GM20431 (cell line): ENCODE data around the gene SPATA31C2.
"Not testable (repeated sequence)": the region's sequence is repeated elsewhere in the genome, so short reads cannot be mapped to it uniquely, and the experiment has no call there.

ENCODE experiments used
- in situ Hi-C: fragments of 300-500 bp; cut with MseI, MboI; formaldehyde crosslinking; loops from one replicate; pipeline ENCODE4 v1.15.0; 2020; ENCODE audit warnings: low sequenced_read_pairs; ENCODE audit not compliant: unreplicated experiment

SPATA31C2 gene

GRCh38 chr9:88129556-88129955, 8.7 kb downstream of the SPATA31C2 start:
- in situ Hi-C loops, result not testable (repeated sequence)

GRCh38 chr9:88127700-88128300, 10.5 kb downstream of the SPATA31C2 start:
- in situ Hi-C loops, result not testable (repeated sequence)

GRCh38 chr9:88123413-88123812, 14.9 kb downstream of the SPATA31C2 start:
- in situ Hi-C loops, result not testable (repeated sequence)

- in situ Hi-C loops, result not testable (repeated sequence)
Observed at GRCh38 chr9:88118121-88118520, 20.2 kb downstream of the SPATA31C2 start.

- in situ Hi-C loops, result not testable (repeated sequence)
Observed at GRCh38 chr9:88114968-88115612, 23.2 kb downstream of the SPATA31C2 start.

DNA sequence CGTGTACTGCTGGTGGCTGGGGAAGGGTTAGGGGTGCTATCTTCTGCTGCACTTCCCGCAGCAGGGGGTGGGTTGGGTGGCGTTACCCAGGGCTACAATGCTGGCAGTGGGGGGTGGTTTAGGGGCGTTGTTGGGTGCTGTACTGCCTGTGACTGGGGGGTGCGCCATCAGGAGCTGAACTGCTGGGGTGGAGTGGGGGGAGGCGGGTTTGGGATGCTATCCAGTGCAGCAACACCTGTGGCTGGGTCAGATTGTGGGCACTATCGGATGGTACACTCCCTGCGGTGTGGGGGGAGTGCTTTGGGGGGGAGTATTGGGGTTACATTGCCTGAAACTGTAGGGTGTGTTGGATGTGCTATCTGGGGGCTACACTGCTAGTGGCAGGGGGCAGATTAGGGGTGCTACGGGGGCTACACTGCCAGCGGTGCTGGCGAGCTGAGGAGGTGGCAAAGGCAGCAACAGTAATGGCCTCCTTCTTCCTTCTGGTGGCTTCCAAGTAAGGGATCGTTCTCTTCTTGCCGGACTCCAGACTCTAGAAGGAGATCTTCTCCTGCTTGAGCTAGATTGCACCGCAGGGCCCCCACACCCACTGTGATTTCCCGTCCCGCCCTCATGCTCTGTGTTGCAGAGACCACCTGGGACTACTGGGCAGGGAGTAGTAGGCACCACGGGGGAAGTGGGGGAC, 23.9 kb downstream of the SPATA31C2 start:
- in situ Hi-C loops, result not testable (repeated sequence)

GRCh38 chr9:88113156-88114130, 24.8 kb downstream of the SPATA31C2 start:
- in situ Hi-C loops, result not testable (repeated sequence)

- in situ Hi-C loops, result no loop called here
Observed at GRCh38 chr9:88110026-88110425, 28.2 kb downstream of the SPATA31C2 start.

DNA sequence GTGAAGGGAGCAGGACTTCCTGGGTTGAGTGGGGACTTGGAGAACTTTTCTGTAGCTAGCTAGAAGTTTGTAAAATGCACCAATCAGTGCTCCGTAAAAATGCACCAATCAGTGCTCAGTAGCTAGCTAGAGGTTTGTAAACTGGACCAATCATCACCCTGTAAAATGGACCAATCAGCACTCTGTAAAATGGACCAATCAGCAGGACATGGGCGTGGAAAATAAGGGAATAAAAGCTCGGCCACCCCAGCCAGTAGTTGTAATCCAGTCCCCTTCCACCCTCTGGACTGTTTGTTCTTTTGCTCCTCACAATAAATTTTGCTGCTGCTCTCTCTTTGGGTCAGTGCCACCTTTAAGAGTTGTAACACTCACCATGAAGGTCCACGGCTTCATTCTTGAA, 29.5 kb downstream of the SPATA31C2 start:
- in situ Hi-C loops, result no loop called here

- in situ Hi-C loops, result no loop called here
Observed at GRCh38 chr9:88106492-88106891, 31.8 kb downstream of the SPATA31C2 start.

- in situ Hi-C loops, result no loop called here
Observed at GRCh38 chr9:88092797-88093331, 45.4 kb downstream of the SPATA31C2 start.

DNA sequence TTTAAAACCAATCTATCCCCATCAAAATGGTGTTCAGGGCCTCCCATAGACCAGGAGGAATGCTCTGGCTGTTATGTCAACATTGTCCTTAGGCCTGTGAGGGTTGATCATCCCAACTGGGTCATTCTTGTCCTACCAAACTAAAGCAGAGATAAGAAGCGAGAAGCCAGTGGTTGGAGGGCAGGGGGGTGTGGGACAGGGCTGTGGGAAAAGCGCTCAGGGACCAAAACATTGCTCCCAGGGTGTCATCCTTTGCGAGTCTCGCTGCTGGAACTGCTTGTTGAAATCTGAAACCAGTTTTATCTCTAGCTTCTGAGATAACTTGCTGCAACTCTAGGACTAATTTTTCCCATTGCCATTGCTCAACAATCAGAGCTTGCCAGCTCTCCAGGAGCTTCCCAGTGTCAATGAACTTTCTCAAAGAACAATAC, 48.1 kb downstream of the SPATA31C2 start:
- in situ Hi-C loops, result no loop called here

GRCh38 chr9:88087906-88088305, 50.4 kb downstream of the SPATA31C2 start:
- in situ Hi-C loops, result no loop called here

DNA sequence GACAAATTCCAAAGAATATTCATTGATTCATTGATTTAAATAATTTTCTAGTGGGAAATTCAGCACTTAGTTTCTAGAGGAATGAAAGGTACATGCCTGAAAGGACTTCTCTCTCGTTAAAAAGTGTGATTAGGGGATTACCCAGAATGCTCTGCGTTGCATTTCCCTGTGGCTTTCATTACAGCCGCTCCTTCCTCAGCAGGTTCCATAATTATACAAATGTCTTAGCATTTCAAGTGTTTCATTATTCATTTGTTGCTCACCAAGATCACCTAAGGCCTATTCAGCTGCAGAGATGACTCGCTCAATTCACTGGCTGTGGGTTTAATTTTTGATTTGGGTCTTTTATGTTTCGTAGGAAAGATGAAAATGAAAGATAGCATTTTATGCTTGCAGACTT, 52.8 kb downstream of the SPATA31C2 start:
- in situ Hi-C loops, result no loop called here

- in situ Hi-C loops, result no loop called here
Observed at GRCh38 chr9:88084357-88085183, 53.7 kb downstream of the SPATA31C2 start.
